Caco-2 (cell line): Measurements from ENCODE around the gene TLE1. TPM values are rescaled to one million over a fixed set of nuclear protein-coding genes. Genes with fewer than 3 reads are reported as not detected.

ENCODE experiments used
- BruUV-seq: library from RNA; stranded (reverse); fragments of 400-500 nt; replicated peaks from 2 replicates; lab custom pipeline; 2021; lab: Mats Ljungman, UMichigan
- CTCF ChIA-PET: fragments of 300-600 bp; sonication (Branson Sonifier 250); formaldehyde crosslinking; loops from one replicate; lab custom pipeline; 2022; ENCODE audit warnings: antibody characterized with exemption; lab: Charles Lee
- POLR2A ChIA-PET: fragments of 300-600 bp; sonication (Branson Sonifier 250); formaldehyde crosslinking; loops from one replicate; lab custom pipeline; 2022; ENCODE audit warnings: antibody characterized with exemption; lab: Charles Lee
- DNase-seq, 2 experiments: peaks; one replicate each; pipeline versions ENCODE4 v3.0.0 to v3.0.0-alpha.2; 2020 to 2022
- H3K27me3 ChIP-seq: replicated peaks from 2 replicates; pipeline ENCODE4 v1.6.0; 2011; ENCODE audit warnings: low read length; ENCODE audit not compliant: control insufficient read depth, insufficient read depth
- H3K36me3 ChIP-seq: 2 replicates; pipeline ENCODE4 v1.5.1; 2011; ENCODE audit warnings: low read length; ENCODE audit not compliant: control insufficient read depth, insufficient read depth
- H3K4me1 ChIP-seq: fragments of 250-450 bp; sonication (Bioruptor Pico); 2 replicates; pipeline ENCODE4 v1.5.1; 2020; ENCODE audit warnings: mild to moderate bottlenecking
- H3K4me3 ChIP-seq: 2 replicates; pipeline ENCODE4 v1.5.1; 2011; ENCODE audit warnings: low read depth, mild to moderate bottlenecking, control low read depth, low read length
- H3K9me3 ChIP-seq: fragments of 250-450 bp; sonication (Bioruptor Pico); 2 replicates; pipeline ENCODE4 v1.5.1; 2020; ENCODE audit warnings: mild to moderate bottlenecking, moderate library complexity
- H3K27ac Mint-ChIP-seq: one replicate; pipeline ENCODE4 v1.8.0; 2022; ENCODE audit warnings: mixed read lengths; ENCODE audit not compliant: unreplicated experiment
- H3K27me3 Mint-ChIP-seq: one replicate; pipeline ENCODE4 v1.8.0; 2022; ENCODE audit warnings: mixed read lengths; ENCODE audit not compliant: insufficient read depth, unreplicated experiment
- H3K36me3 Mint-ChIP-seq: one replicate; pipeline ENCODE4 v1.8.0; 2022; ENCODE audit warnings: mild to moderate bottlenecking, mixed read lengths; ENCODE audit not compliant: insufficient read depth, unreplicated experiment
- H3K4me1 Mint-ChIP-seq: one replicate; pipeline ENCODE4 v1.8.0; 2022; ENCODE audit warnings: low read depth, mixed read lengths; ENCODE audit not compliant: unreplicated experiment
- H3K4me3 Mint-ChIP-seq: one replicate; pipeline ENCODE4 v1.8.0; 2022; ENCODE audit warnings: mild to moderate bottlenecking, moderate library complexity, mixed read lengths; ENCODE audit not compliant: unreplicated experiment
- H3K9me3 Mint-ChIP-seq: one replicate; pipeline ENCODE4 v1.8.0; 2022; ENCODE audit warnings: mixed read lengths; ENCODE audit not compliant: unreplicated experiment
- intact Hi-C: fragments of 100-400 bp; cut with micrococcal nuclease; formaldehyde crosslinking; loops from one replicate; pipeline ENCODE4 v1.10.0; 2022; ENCODE audit not compliant: unreplicated experiment
- total RNA-seq: library from RNA; stranded (reverse); gene quantifications from 2 replicates; pipeline ENCODE4 v1.2.3, GENCODE V29; 2022
- TF ChIP-seq, protein P1 (sequence below), 2 experiments: fragments of 200-600 bp in 1 of 2; IDR thresholded peaks; 1 replicate in 1 of 2; 2 replicates in 1 of 2; pipeline versions ENCODE4 v1.5.1 to v1.8.0; 2011 to 2022; ENCODE audit warnings: antibody characterized with exemption in 1 of 2, control low read depth in 1 of 2, inconsistent platforms in 1 of 2, low read depth in 1 of 2, low read length in 1 of 2, mild to moderate bottlenecking in 1 of 2, moderate library complexity in 1 of 2; ENCODE audit not compliant: insufficient read depth in 1 of 2, severe bottlenecking in 1 of 2, unreplicated experiment in 1 of 2

The TLE1 gene
- total RNA-seq, 1 experiment from 2014 or later: 18.3 TPM

DNA sequence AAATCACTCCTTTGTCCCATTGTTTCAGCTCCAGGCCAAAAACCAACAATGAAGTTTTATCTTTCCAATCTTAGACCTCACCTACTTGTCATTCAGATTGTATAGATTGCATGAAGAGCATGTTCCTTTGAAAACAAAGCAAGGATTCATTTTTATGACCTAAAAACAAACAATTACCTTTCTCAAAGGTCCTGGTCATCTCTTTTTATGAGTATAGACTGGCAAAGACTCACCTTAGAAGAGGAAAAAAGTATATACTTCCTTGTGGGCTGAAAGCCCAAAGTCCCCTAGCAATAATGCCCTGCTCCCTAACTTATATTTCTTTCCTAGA is 28.4 kb upstream of the TLE1 start:
- no peaks in the 10 kb centered on the region for H3K36me3 Mint-ChIP-seq
- no peaks in the 10 kb centered on the region for H3K27me3 ChIP-seq
- CTCF ChIA-PET: no interaction called here
- H3K27ac Mint-ChIP-seq: peak overlapping the region; percentile 9
- no peaks in the 10 kb centered on the region for H3K9me3 Mint-ChIP-seq
- peak in 1 of 2 experiments; percentile 5 for DNase-seq
- BruUV-seq: no TSS peak
- no peak overlapping the region for H3K4me3 ChIP-seq
- no peaks in the 10 kb centered on the region for H3K36me3 ChIP-seq
- POLR2A ChIA-PET: no interaction called here
- H3K4me1 ChIP-seq: peaks cover 8% of the 10 kb centered on the region; the same call in 1 of the 2 replicates
- intact Hi-C loops: loop anchor here (1.0 kb wide), 1 partner anchor 28 kb away; the partner anchor contains the start of gene TLE1
- H3K4me1 Mint-ChIP-seq: peaks cover 13% of the 10 kb centered on the region
- H3K27me3 Mint-ChIP-seq: no peaks in the 10 kb centered on the region
- H3K9me3 ChIP-seq: no peaks in the 10 kb centered on the region
- TF ChIP-seq, protein P1, sequence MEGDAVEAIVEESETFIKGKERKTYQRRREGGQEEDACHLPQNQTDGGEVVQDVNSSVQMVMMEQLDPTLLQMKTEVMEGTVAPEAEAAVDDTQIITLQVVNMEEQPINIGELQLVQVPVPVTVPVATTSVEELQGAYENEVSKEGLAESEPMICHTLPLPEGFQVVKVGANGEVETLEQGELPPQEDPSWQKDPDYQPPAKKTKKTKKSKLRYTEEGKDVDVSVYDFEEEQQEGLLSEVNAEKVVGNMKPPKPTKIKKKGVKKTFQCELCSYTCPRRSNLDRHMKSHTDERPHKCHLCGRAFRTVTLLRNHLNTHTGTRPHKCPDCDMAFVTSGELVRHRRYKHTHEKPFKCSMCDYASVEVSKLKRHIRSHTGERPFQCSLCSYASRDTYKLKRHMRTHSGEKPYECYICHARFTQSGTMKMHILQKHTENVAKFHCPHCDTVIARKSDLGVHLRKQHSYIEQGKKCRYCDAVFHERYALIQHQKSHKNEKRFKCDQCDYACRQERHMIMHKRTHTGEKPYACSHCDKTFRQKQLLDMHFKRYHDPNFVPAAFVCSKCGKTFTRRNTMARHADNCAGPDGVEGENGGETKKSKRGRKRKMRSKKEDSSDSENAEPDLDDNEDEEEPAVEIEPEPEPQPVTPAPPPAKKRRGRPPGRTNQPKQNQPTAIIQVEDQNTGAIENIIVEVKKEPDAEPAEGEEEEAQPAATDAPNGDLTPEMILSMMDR (IDR thresholded peaks at IDR 0.05; ENCODE audit: insufficient read depth in 1 of 2, low read depth in 1 of 2, low read length in 1 of 2, severe bottlenecking in 1 of 2, unreplicated experiment in 1 of 2): no peak
- H3K4me3 Mint-ChIP-seq: no peak overlapping the region

DNA sequence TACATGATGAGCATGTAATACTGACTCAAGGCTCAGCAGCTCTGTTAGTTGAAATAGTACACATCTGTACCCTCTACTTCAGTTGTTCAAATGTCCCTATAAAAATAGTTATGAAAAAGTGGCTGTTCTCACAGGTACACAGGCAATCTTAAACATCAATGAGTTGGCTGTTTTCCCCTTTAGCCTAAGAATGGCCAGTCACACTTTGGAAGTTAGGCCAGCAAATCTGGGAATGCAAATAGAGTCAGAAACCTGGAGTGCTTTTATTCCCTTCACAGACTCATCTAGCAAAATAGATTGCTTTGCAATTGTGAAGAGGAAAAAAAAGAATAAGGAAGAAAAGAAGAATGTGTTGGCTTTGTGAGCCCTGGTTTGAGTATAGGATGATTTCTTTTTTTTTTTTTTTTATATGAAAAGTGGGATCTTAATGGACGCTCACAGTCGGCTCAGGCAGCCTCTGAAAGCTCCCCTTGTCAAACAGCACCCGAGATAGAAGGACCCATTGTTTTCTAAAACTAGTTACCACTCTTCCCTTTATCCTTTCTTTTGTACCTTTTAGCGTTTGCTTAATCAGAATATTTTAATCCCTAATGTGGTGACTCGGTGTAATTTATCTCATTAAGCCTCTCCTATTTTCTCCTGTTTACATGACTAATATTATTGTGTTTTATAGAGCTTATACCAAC is 27.9 kb upstream of the TLE1 start:
- no TSS peak for BruUV-seq
- intact Hi-C loops: loop anchor here (1.0 kb wide), 1 partner anchor 28 kb away; the partner anchor contains the start of gene TLE1
- Histone ChIP-seq H3K4me1 (peaks cover 8% of the 10 kb centered on the region; the same call in 1 of the 2 replicates), H3K27me3 (no peaks in the 10 kb centered on the region), H3K4me3 (no peak overlapping the region), H3K9me3 (no peaks in the 10 kb centered on the region), H3K36me3 (no peaks in the 10 kb centered on the region)
- no peak overlapping the region for H3K4me3 Mint-ChIP-seq
- H3K4me1 Mint-ChIP-seq: peaks cover 18% of the 10 kb centered on the region
- H3K27ac Mint-ChIP-seq: peak overlapping the region; percentile 9
- no peaks in the 10 kb centered on the region for H3K27me3 Mint-ChIP-seq
- no peaks in the 10 kb centered on the region for H3K36me3 Mint-ChIP-seq
- H3K9me3 Mint-ChIP-seq: no peaks in the 10 kb centered on the region
- TF ChIP-seq, protein P1 (IDR thresholded peaks at IDR 0.05; ENCODE audit: insufficient read depth in 1 of 2, low read depth in 1 of 2, low read length in 1 of 2, severe bottlenecking in 1 of 2, unreplicated experiment in 1 of 2): no peak
- DNase-seq: no peak
- ChIA-PET CTCF (no interaction called here), POLR2A (no interaction called here)

DNA sequence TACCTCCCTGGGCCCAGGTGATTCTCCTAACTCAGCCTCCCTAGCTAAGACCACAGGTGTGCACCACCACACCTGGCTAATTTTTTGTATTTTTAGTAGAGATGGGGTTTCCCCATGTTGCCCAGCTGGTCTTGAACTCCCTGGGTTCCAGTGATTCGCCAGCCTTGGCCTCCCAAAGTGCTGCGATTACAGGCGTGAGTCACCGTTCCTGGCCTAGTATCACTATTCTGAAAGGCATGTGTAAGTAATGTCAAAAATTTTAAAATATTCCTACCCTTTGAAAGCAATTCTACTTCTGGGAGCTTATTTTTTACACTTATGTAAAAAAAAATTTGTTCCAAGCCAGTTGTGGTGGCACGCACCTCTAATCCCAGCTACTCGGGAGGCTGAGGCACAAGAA is 27.1 kb upstream of the TLE1 start:
- H3K4me3 Mint-ChIP-seq: no peak overlapping the region
- H3K27me3 Mint-ChIP-seq: no peaks in the 10 kb centered on the region
- intact Hi-C loops: no loop called here
- no peak overlapping the region for H3K4me3 ChIP-seq
- no peak overlapping the region for H3K27ac Mint-ChIP-seq
- ChIA-PET CTCF (no interaction called here), POLR2A (no interaction called here)
- H3K27me3 ChIP-seq: no peaks in the 10 kb centered on the region
- no peaks in the 10 kb centered on the region for H3K36me3 ChIP-seq
- H3K9me3 ChIP-seq: no peaks in the 10 kb centered on the region
- TF ChIP-seq, protein P1 (IDR thresholded peaks at IDR 0.05; ENCODE audit: insufficient read depth in 1 of 2, low read depth in 1 of 2, low read length in 1 of 2, severe bottlenecking in 1 of 2, unreplicated experiment in 1 of 2): no peak
- H3K36me3 Mint-ChIP-seq: no peaks in the 10 kb centered on the region
- BruUV-seq: no TSS peak
- H3K9me3 Mint-ChIP-seq: no peaks in the 10 kb centered on the region
- DNase-seq: no peak
- peaks cover 24% of the 10 kb centered on the region for H3K4me1 Mint-ChIP-seq
- peaks cover 8% of the 10 kb centered on the region; the same call in 1 of the 2 replicates for H3K4me1 ChIP-seq
